MCF 10A (cell line): Measurements from ENCODE around the gene CDYL. TPM values are rescaled to one million over a fixed set of nuclear protein-coding genes. Genes with fewer than 3 reads are reported as not detected.

Experiments used
- BruUV-seq: library from RNA; stranded (reverse); fragments of 400-500 nt; replicated peaks from 2 replicates; lab custom pipeline; 2021; lab: Mats Ljungman, UMichigan
- CTCF ChIA-PET: fragments of 300-600 bp; sonication (Branson Sonifier 250); formaldehyde crosslinking; extraction: SDS; loops from one replicate; lab custom pipeline; 2021; ENCODE audit warnings: antibody characterized with exemption, inconsistent platforms; lab: Yijun Ruan, JAX
- POLR2A ChIA-PET: fragments of 300-600, 350-650 bp; sonication (Branson Sonifier 250); formaldehyde crosslinking; extraction: SDS; loops from one replicate; lab custom pipeline; 2020; ENCODE audit warnings: antibody characterized with exemption, inconsistent platforms; lab: Yijun Ruan, JAX
- DNase-seq: peaks from one replicate; pipeline ENCODE4 v3.0.0-alpha.2; 2018; ENCODE audit not compliant: unreplicated experiment
- H3K27ac Mint-ChIP-seq: one replicate; pipeline ENCODE4 v1.8.0; 2022; ENCODE audit warnings: mild to moderate bottlenecking, low read depth, mixed read lengths; ENCODE audit not compliant: unreplicated experiment
- H3K27me3 Mint-ChIP-seq: one replicate; pipeline ENCODE4 v1.8.0; 2022; ENCODE audit warnings: mixed read lengths; ENCODE audit not compliant: insufficient read depth, unreplicated experiment
- H3K36me3 Mint-ChIP-seq: one replicate; pipeline ENCODE4 v1.8.0; 2022; ENCODE audit warnings: mild to moderate bottlenecking, moderate library complexity, mixed read lengths; ENCODE audit not compliant: insufficient read depth, unreplicated experiment
- H3K4me1 Mint-ChIP-seq: one replicate; pipeline ENCODE4 v1.8.0; 2022; ENCODE audit warnings: mixed read lengths; ENCODE audit not compliant: insufficient read depth, unreplicated experiment
- H3K4me3 Mint-ChIP-seq: one replicate; pipeline ENCODE4 v1.8.0; 2022; ENCODE audit warnings: mild to moderate bottlenecking, moderate library complexity, mixed read lengths; ENCODE audit not compliant: unreplicated experiment
- H3K9me3 Mint-ChIP-seq: one replicate; pipeline ENCODE4 v1.8.0; 2022; ENCODE audit warnings: mixed read lengths; ENCODE audit not compliant: unreplicated experiment
- CTCF ChIP-seq: fragments of 200-600 bp; IDR thresholded peaks from one replicate; pipeline ENCODE4 v1.8.0; 2022; ENCODE audit warnings: antibody characterized with exemption, mild to moderate bottlenecking; ENCODE audit not compliant: unreplicated experiment
- intact Hi-C: fragments of 100-400 bp; cut with micrococcal nuclease; formaldehyde crosslinking; loops from 2 replicates; pipeline ENCODE4 v1.14.1; 2022
- total RNA-seq: library from RNA; stranded (reverse); gene quantifications from 2 replicates; pipeline ENCODE4 v1.2.3, GENCODE V29; 2022

The CDYL gene
- total RNA-seq, 1 experiment from 2014 or later, result 48.9 TPM

DNA sequence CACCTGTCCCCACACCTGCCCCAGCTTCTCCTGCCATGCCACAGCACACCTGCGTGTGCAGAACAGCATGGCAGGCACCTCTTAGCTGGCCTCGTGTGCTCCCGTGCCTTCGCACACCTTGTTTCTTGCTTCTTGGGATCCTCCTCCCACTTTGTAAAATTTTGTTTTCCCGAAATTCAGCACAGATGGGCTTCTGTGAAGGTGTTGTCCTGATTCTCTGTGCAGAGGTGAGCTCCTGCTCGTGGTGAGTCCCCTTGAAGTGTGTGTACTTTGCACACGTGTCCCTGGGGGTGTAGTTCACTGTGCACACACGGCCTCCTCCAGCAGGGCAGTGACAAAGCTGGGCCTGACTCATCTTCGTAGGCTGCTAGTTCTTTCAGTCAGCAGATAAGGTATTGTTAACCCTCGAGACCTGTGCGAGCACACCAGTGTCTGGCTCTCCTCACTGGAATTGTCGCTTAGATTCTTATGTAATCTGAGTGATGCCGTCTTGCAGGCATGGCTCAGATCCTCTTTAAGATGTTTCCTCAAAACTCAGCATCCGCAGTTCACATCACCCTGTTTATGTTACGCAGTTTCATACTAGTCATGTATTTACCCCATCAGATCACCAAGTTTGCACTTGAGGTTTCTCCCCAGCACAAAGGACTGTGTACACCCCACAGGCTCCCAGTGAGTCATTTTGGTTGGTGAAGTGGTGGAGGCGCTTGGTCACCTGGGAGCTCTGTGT, 77.7 kb downstream of the CDYL start:
- TF ChIP-seq CTCF, result no peak
- Mint-ChIP-seq H3K27me3 (no peaks in the 10 kb centered on the region), H3K36me3 (peaks cover 10% of the 10 kb centered on the region), H3K27ac (no peak overlapping the region), H3K4me1 (peaks cover 18% of the 10 kb centered on the region), H3K4me3 (no peak overlapping the region), H3K9me3 (no peaks in the 10 kb centered on the region)
- ChIA-PET POLR2A (interaction anchor here (0.6 to 2.0 kb wide), 5 partner anchors 11 to 464 kb away, joined by 3 to 5 read pairs (median 3); no protein-coding TSS in a partner anchor), CTCF (interaction anchor here (0.5 to 2.1 kb wide), 3 partner anchors 10 to 518 kb away, joined by 3 to 6 read pairs (median 4); no protein-coding TSS in a partner anchor)
- DNase-seq, result peak; percentile 17
- intact Hi-C loops, result no loop called here
- BruUV-seq, result no TSS peak

DNA sequence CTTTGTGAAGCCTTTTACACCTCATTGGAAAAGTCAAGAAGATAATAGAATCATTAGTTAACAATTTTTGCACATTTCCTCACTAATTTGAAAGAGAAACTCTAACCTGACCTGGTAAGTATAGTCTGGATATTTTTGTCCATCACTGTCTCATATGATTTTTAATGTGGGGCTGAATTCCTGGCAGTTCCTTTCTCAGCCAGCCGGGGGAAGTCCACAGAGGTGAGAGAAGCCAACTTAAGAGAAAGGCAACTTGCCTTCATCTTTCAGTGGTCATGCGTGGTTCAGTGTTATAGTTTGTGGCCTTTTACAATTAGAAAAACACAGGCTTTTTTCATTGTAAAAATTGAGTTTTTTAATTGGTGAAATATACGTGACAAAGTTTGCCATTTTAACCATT, 80.6 kb downstream of the CDYL start:
- peaks cover 10% of the 10 kb centered on the region for H3K36me3 Mint-ChIP-seq
- H3K27me3 Mint-ChIP-seq, result no peaks in the 10 kb centered on the region
- BruUV-seq, result no TSS peak
- intact Hi-C loops, result no loop called here
- ChIA-PET POLR2A (no interaction called here), CTCF (interaction anchor here (1.0 kb wide), 1 partner anchor 543 kb away, joined by 3 read pairs; no protein-coding TSS in a partner anchor)
- H3K9me3 Mint-ChIP-seq, result no peaks in the 10 kb centered on the region
- TF ChIP-seq CTCF, result no peak
- no peak overlapping the region for H3K27ac Mint-ChIP-seq
- H3K4me3 Mint-ChIP-seq, result no peak overlapping the region
- no peak for DNase-seq
- peaks cover 23% of the 10 kb centered on the region for H3K4me1 Mint-ChIP-seq

DNA sequence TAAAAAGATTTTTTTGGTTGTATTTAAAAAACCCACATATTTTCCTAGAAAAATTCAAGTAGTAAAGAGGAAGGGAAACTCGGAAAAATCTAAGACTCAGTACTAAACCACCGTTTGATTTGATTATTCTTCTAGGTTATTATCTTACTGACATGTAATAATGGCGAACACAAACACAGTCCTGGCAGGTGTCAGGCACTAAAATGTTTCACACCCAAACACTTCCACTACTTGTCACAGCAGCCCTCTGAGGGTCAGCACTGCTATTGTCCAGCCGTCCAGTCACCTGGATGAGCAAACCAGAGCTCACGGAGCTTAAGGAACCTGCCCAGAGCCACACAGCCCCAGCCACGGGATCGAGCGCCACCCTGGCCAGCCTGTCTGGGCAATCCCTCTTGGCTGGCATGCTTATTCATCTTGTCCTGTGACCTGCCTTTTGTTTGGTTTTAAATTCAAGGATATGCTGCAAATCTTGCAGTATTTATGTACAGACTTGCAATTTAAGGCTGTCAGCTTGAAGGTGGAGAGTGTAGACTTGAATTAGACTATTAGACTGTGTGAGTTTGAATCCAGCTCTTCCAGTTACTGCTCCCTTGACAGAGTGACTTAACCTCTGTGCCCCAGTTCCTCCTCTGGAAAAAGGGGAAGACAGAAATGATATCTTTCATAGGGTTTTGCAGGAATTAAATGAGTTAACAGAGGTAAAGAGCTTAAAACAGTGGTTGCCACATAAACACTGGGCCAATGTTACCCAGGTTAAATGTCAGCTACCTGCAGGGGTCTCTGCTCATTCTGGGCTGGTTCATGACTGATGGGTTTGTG, 82.2 kb downstream of the CDYL start:
- no TSS peak for BruUV-seq
- no peak for DNase-seq
- CTCF ChIA-PET, result interaction anchor here (0.8 kb wide), 1 partner anchor 52 kb away, joined by 3 read pairs; no protein-coding TSS in a partner anchor
- intact Hi-C loops, result no loop called here
- no peaks in the 10 kb centered on the region for H3K27me3 Mint-ChIP-seq
- peaks cover 10% of the 10 kb centered on the region for H3K36me3 Mint-ChIP-seq
- peak overlapping the region; percentile 51 for H3K27ac Mint-ChIP-seq
- POLR2A ChIA-PET, result interaction anchor here (0.7 kb wide), 1 partner anchor 78 kb away, joined by 3 read pairs; no protein-coding TSS in a partner anchor
- peaks cover 23% of the 10 kb centered on the region for H3K4me1 Mint-ChIP-seq
- H3K9me3 Mint-ChIP-seq, result no peaks in the 10 kb centered on the region
- no peak for TF ChIP-seq CTCF
- H3K4me3 Mint-ChIP-seq, result no peak overlapping the region

DNA sequence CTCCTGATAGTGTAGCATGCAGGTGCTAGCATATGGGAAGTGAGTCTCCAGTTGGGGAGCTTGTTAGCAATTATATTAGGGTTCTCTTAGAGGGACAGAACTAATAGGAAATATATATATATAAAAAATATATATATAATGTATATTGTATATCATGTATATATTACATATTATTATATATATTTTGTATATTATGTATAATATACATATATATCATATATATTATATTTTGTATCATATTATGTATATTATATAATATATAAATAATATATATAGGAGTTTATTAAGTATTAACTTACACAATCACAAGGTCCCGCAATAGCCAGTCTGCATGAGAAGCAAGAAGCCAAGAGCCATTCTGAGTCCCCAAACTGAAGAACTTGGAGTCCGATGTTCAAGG, 84.2 kb downstream of the CDYL start:
- intact Hi-C loops, result no loop called here
- H3K27ac Mint-ChIP-seq, result no peak overlapping the region
- BruUV-seq, result no TSS peak
- CTCF ChIA-PET, result no interaction called here
- peaks cover 6% of the 10 kb centered on the region for H3K36me3 Mint-ChIP-seq
- POLR2A ChIA-PET, result interaction anchor here (0.6 kb wide), 1 partner anchor 10 kb away, joined by 3 read pairs; no protein-coding TSS in a partner anchor
- DNase-seq, result no peak
- H3K4me1 Mint-ChIP-seq, result peaks cover 13% of the 10 kb centered on the region
- no peak overlapping the region for H3K4me3 Mint-ChIP-seq
- peaks cover 15% of the 10 kb centered on the region for H3K9me3 Mint-ChIP-seq
- no peaks in the 10 kb centered on the region for H3K27me3 Mint-ChIP-seq
- TF ChIP-seq CTCF, result no peak
